ENCODE data around the gene SMIM35.
"Not testable (repeated sequence)": the region's sequence is repeated elsewhere in the genome, so short reads cannot be mapped to it uniquely, and the experiment has no call there.

SMIM35 gene

GRCh38 chr11:118080296-118080695 is 6.5 kb downstream of the SMIM35 start:
- DNase-seq (ENCODE audit: low spot score): no peak

- DNase-seq (ENCODE audit: low spot score): no peak
Observed at GRCh38 chr11:118079491-118079890, 7.3 kb downstream of the SMIM35 start.

DNA sequence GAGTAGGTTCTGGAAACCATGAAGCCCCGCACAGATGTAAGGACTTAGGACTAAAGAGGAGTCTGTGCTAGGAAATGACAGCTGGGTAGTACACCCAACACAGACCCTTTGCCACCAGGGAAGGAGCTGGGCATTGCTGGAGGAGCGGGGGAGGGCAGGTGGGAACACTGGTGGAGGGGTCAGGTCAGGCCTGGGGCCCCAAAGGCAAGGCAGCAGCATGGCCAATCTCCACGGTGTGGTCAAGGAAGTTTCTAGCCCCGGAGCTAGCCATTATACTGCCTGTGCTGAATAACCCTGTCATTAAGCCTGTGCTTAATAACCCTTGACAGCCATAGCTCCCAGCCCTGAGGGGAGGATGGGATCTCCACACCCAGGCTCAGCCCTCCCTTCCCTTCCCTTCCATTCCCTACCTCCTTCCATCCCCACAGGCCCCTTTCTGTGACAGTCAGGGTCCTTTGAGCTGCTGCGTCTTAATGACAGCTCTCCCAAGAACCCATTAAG is 7.8 kb downstream of the SMIM35 start:
- DNase-seq (ENCODE audit: low spot score): no peak

DNA sequence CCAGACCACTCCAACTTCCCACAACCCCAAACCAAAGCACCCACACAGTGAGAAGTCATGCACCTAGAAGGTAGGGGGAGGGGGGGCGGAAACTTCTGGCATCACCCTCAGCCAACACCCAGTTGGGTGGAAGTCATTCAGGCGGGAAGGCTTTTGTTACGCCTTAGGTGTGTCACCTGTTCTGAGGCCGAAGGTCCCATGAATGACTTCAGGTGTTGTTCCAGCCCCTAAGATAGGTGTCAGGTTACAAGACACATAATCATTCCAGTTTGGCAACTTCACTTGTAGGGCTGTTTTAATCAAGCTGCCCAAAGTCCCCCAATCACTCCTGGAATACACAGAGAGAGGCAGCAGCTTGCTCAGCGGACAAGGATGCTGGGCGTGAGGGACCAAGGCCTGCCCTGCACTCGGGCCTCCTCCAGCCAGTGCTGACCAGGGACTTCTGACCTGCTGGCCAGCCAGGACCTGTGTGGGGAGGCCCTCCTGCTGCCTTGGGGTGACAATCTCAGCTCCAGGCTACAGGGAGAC is 9.9 kb downstream of the SMIM35 start, which contains the start of gene TMPRSS4:
Gene TMPRSS4, plus strand, starts transcription at position 325 of the 528 bp plus-strand sequence. CDS start 225 bp downstream, outside the sequence.
- DNase-seq (ENCODE audit: low spot score): no peak

DNA sequence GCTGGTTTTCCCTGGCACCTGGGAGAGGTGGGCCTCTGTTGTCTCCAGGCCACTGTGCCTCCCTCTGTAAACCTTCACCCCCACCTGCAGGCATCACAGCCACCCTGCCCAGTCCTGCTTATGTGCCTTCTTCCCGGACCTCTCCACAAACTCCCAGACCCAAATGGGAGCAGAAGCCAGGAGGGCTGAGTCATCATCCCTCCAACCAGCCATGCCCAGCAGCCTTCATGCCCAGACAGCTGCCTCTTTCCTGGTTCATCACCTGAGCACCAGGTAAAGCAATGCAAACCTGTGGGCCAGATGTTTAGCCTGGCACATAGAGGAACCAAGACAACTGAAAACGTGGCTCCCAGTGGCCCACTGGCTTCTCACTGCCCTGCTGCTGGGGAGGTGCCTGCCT is 12.0 kb downstream of the SMIM35 start:
- no peak for DNase-seq (ENCODE audit: low spot score)

DNA sequence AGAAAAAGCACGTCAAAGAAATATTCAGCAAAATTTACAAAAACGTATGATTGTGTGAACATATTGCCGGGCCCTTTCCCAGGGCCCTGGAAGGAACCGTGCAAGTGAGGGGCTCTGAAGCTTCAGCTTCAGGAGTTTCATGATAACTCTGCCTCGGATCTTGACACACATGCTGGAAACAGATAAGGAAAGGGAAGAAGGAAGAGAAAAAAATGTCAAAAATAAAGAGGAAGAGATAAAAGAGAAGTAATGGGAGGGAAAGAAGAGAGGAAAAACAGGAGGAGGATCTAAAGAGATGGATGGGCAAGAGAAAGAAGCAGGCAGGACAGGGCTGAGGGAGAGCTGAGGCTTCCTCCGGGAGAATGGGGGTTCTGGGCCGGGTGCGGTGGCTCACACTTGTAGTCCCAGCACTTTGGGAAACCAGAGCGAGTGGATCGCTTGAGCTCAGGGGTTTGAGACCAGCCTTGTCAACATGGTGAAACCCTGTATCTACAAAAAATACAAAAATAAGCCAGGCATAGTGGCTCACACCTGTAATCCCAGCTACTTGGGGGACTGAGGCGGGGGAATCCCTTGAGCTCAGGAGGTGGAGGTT is 12.6 kb downstream of the SMIM35 start:
- DNase-seq (ENCODE audit: low spot score): no peak

DNA sequence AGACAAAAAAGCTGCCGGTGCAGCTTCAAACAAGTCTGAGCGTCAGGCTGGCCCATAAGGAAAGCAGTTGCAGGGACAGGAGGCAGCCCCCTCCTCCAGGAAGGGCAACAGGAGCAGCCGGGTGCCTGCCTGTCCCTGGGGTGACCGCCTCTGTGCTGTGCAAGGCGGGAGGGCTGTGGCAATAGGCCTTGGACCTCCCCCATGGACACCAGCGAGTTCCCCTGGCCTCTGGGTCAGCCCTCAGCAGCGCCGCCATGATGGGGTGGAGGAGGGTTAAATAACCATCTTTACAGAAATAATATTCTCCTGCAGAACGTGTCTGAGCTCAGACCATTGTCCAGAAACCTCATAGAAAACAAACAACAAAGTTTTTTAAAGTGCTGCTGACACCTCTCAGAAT is 13.2 kb downstream of the SMIM35 start:
- DNase-seq (ENCODE audit: low spot score): no peak

- DNase-seq (ENCODE audit: low spot score): no peak
Observed at GRCh38 chr11:118071416-118072030, 15.2 kb downstream of the SMIM35 start.

DNA sequence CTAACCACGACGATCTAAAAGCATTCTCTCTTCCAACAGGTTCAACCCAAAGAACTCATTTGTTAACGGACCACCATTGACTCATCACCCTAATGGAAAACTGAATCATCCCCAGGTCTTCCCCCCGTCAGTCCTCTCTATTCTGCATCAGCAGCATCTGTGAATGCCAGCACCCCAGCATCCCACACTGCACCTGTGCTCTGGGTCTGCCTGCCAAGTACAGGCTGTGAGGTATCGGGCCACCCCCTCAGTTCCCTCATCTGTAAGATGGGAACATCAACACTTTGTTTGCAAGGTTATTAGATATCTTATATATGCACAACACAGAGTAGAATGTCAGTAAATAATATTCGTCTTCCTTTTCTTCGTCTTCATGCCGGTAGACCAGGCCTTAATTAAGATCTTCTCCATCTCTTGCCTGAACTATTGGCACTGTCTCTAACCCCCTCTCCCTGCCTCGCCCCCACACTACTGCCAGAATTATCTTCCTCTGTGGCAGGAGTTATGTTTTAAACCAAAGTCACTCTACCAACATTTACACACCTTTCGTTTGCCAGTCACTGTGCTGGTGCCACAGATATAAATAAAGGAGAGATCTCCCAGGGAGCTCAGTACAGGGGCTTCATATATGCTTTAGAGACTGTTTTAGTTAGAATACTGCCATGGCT is 17.7 kb downstream of the SMIM35 start:
- no peak for DNase-seq (ENCODE audit: low spot score)

DNA sequence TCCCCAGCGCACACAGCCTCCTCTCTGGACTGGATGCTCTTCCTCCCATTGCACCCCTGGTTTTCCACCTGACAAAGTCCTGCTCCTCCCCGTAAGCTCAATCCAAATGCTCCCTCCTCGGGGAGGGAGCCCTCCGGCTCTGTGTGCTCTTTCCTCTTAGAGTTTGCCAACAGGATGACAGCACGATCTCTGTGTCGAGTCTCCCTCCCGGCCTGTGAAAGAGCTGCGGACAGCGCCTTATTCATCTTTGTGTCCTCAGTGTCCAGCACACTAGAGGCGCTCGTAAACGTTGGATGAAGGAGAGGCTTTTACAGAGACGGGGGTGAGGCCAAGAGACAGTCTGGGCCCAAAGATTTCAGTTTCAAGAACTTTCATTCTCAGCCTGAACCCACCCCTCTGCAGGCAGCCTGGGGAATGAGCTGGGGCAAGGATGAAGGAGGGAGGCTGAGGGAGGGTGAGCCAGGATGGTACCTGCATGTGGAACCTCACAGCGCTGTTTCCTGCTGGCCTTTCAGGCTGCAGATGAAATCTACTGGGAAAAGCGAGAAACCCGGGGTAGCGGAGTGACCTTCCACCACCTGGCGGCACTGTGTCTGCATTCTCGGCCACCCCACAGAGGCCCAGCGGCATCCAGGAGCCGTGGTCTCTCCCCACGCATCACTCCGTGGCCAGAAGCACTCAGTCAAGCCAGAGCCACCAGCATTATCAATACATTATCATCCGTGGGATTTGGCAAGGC is 18.4 kb downstream of the SMIM35 start:
- DNase-seq (ENCODE audit: low spot score): no peak

GRCh38 chr11:118067006-118067405 is 19.8 kb downstream of the SMIM35 start:
- no peak for DNase-seq (ENCODE audit: low spot score)

GRCh38 chr11:118065384-118065783 is 21.4 kb downstream of the SMIM35 start:
- DNase-seq (ENCODE audit: low spot score): no peak

GRCh38 chr11:118064956-118065355 is 21.8 kb downstream of the SMIM35 start:
- no peak for DNase-seq (ENCODE audit: low spot score)

GRCh38 chr11:118062631-118063030 is 24.1 kb downstream of the SMIM35 start:
- not testable (repeated sequence) for DNase-seq (ENCODE audit: low spot score)

DNA sequence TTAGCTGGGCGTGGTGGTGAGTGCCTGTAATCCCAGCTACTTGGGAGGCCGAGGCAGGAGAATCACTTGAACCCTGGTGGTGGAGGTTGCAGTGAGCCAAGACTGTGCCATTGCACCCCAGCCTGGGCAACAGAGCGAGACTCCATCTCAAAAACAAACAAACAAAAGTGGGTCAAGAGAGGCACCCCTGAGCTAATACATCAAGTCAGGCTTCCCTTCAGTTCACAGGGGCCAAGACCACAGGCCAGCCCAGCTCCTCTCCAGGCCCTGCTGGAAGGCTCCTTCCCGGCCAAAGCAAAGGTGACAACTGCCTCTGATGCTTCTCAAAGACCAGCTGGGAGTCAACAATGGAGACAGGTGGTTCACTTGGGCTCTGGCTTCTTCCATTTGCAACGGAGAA is 24.6 kb downstream of the SMIM35 start:
- not testable (repeated sequence) for DNase-seq (ENCODE audit: low spot score)

- no peak for DNase-seq (ENCODE audit: low spot score)
Observed at GRCh38 chr11:118061586-118062125, 25.1 kb downstream of the SMIM35 start.

- no peak for DNase-seq (ENCODE audit: low spot score)
Observed at GRCh38 chr11:118060869-118061268, 25.9 kb downstream of the SMIM35 start.

GRCh38 chr11:118060081-118060661 is 26.6 kb downstream of the SMIM35 start:
- no peak for DNase-seq (ENCODE audit: low spot score)

DNA sequence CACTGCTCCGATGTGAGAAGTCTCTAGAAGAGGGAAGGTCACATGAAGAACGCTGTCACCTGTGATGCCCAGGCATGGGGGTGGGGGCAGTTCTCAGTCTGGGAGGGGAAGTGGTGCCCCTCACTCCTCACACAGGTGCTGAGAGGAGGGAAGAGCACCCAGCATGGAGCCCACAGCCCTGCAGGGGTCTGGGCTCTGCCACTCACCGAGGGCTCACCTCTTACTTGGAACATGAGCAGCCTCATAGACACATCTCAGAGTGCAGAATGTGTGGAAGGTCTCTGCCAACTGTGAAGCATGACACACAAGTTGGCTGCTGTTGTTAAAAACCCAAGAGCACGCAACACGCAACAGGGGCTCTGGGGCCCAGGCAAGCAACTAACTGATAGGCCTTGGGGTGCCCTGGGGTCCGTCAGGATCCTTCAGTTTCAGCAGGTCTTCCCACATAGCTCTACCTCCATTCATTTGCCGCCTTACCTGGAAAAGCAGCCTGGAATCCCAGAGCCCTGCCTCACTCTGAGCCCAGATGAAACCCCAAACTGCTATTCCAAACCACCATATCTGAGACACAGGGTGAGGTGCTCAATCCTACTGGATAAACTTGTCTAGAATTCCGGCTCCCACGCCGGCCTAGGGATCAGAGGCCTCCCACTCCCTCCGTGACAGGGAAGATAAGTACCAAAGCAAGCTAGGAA is 27.4 kb downstream of the SMIM35 start:
- no peak for DNase-seq (ENCODE audit: low spot score)

GRCh38 chr11:118058311-118059245 is 28.2 kb downstream of the SMIM35 start:
- DNase-seq (ENCODE audit: low spot score): no peak

Data from D341Med (cell line).